DLD1 (cell line): ENCODE data around the gene EGLN3.
"Not testable (repeated sequence)": the region's sequence is repeated elsewhere in the genome, so short reads cannot be mapped to it uniquely, and the experiment has no call there.

ENCODE experiments used
- in situ Hi-C: cut with HindIII; loops from 2 replicates; pipeline ENCODE4 v1.10.0; 2017; ENCODE audit warnings: low sequenced_read_pairs

Gene EGLN3

DNA sequence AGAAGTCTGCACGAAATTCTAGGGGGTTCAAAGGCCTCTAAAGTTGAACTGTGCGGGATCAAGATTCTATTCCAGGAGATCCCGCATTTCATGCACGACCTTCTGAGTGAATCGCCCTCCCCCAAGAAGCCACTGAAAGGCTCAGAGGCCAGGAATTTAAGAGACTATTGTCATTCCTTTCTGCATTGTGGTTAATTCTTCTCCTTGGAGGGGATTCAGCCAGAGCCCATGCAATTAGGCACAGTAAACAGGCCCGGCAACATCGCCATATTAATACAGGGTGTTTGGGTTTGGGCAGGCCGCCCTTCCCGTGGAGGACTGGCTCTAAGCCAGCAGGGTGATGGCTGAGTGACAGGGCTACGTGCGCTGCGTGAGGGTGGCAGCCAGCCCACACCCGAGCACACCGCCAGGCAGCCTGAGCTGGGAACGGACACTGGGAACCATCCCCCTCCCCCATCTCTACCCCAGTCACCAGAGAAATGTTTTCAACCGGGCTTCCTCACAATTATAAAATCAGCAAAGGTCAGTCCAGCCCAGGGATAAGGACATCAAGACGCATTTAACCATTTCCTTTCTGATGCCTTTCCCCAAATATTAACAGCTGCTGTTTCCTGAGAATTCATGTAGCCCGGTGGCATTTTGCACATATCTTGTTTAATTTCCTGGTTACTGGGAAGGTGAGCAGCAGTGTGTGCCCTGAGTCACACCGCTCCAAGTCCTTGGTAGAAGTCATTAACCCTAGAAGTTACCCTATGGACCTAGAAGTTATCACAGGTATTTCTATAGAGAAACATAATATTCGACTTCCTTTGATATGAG, 12.5 kb downstream of the EGLN3 start:
- in situ Hi-C loops: no loop called here

- in situ Hi-C loops: no loop called here
These were observed 14.5 kb downstream of the EGLN3 start for GRCh38 chr14:33936391-33936790.

DNA sequence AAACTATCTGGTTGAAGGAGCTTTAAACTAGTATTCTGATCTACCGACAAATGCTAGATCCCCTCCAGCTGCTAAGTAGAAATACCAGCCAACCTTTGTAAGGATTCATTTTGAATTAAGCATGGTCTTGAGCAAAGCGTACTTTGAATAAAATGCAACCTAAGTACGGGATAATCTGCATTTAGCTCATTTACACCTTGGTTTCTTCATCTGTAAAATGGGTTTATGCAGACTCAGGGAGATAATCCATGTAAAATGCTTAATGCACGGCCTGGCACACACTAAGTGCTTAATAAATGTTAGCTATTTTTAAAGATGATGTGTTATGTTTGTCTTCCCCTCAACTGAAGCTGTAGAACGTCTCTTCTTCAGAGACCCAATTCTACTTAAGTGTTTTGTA, 15.9 kb downstream of the EGLN3 start:
- in situ Hi-C loops: no loop called here

DNA sequence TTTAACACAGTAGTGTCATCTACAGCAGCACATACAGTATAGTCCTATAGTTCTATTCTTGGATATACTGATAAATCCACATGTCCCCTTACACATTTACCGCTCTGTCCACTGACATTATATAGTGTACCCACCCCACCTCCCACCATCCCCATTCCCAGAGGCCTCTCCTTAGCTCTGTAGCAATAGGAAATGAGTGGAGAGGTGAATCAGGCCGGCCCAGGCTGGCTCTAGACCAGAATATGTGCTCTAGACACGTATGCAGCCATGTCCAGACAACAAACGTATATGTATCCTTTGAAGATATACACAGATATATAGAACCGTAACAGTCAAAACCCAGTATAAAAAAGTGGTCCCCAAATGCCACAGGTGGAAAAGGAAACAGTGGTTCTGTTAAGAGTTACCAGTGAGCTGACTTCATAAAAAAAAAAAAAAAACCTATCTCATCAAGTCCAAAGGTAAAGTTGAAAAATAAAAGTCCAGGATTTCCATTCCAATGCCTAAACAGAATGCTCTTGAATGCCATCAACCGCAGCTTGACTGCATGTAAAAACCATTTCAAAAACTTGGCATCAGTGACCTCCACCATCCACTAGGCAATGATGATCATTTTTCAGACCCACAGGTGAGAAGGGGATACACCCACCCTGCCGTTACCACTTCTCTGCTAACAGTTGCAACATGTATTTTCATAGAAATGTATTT, 16.7 kb downstream of the EGLN3 start:
- in situ Hi-C loops: no loop called here

DNA sequence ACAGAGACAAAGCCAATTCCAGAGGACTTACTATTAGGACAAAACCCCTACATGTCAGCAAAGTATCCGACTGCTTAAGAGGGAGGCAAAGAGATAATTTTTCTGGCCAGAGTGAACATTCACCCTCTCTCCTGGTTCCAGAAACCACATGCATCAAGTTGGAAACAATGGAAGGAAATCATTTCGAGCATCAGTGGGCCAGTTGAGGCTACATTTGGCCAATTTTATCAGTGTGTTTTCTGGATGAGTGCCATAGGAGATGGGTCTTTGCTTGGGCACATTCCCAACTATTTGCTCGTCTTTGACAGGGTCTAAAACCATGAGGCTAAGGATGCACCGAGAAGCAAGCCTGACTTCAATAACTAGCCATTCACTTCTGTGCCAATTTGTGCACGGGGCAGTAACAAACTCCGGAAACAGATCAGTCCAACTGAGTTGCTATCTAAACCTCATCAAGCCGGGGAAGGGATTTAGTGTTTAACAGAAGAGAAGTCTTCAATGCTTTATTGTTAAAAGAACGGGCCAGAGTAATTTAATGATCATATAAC, 17.4 kb downstream of the EGLN3 start:
- in situ Hi-C loops: no loop called here

- in situ Hi-C loops: no loop called here
These were observed 18.1 kb downstream of the EGLN3 start for GRCh38 chr14:33932576-33933345.

DNA sequence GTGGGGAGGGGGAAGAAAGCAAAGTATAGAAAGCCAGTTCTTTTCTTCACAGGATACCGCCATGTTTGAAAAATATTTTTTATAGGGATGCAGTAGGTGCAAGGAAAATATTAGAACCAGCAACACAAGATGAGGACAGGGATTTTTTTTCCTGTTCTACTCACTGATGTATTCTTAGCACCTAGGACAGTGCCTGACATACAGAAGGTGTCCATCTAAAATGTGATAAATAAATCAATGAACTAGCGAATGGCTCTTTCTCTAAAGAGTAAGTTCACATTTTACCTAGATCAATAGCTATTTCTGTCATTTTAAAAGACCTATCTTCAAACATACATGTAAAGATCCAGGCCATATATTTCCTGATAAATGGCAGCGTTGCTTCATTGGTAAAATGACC, 18.8 kb downstream of the EGLN3 start:
- in situ Hi-C loops: no loop called here

- in situ Hi-C loops: no loop called here
These were observed 19.4 kb downstream of the EGLN3 start for GRCh38 chr14:33931461-33931860.

- in situ Hi-C loops: no loop called here
These were observed 20.4 kb downstream of the EGLN3 start for GRCh38 chr14:33930439-33930838.

GRCh38 chr14:33929799-33930408, 21.0 kb downstream of the EGLN3 start:
- in situ Hi-C loops: no loop called here

- in situ Hi-C loops: no loop called here
These were observed 22.0 kb downstream of the EGLN3 start for GRCh38 chr14:33928895-33929294.

GRCh38 chr14:33927944-33928343, 22.9 kb downstream of the EGLN3 start:
- in situ Hi-C loops: no loop called here

GRCh38 chr14:33926967-33927366, 23.9 kb downstream of the EGLN3 start:
- in situ Hi-C loops: not testable (repeated sequence)

DNA sequence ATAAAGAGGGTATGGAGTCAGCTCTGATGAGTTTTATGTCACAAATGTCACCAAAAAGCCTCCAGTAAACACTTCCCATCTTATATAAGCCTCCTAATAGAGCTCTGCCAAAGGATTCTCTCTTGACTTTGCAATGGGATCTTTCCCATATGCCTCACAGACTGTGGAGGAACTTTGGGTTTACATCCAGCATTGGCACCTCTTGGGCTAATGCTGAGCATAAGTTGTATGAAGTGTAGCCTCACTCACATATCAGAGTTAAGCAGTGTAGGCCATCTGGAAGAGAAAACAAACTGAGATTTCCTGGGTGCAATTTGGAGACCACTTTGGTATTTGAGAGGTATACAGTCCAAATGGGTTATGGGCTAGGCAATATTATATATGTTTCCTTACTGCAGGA, 24.9 kb downstream of the EGLN3 start:
- in situ Hi-C loops: no loop called here

GRCh38 chr14:33925235-33925634, 25.6 kb downstream of the EGLN3 start:
- in situ Hi-C loops: no loop called here

GRCh38 chr14:33924566-33925100, 26.2 kb downstream of the EGLN3 start:
- in situ Hi-C loops: no loop called here

- in situ Hi-C loops: no loop called here
These were observed 28.7 kb downstream of the EGLN3 start for GRCh38 chr14:33922125-33922524.

DNA sequence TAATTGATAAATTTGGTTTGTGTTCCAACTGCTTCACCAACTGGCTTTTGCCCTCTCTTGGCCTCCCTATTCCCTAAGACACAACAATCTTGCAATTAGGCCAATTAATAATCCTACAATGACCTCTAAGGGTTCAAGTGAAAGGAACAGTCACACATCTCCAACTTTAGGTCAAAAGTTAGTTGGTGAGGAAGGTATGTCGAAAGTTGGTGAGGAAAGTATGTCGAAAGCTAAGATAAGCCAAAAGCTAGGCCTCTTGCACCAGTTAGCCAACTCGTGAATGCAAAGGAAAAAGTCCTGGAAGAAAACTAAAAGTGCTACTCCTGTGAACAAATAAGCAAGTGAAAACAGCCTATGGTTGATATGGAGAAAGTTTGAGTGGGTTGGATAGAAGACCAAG, 32.6 kb downstream of the EGLN3 start:
- in situ Hi-C loops: no loop called here

DNA sequence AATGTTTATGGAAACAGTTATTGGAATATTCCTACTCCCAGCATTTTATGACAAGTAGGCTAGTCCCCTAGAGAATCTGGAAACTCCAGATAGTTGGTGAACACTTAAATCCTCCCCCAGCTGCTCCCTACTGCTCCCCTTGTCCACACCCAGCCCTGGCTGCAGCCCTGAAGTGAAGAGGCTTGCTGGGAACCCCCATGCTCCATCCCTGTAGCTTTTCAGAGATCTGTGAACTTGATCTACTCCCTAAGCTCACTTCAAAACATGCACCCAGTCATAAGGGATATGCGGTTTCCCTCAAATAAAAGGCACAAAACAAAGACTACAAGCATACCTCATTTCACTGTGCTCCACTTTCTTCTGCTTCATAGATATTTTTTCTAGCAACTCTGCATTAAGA, 33.2 kb downstream of the EGLN3 start:
- in situ Hi-C loops: no loop called here

DNA sequence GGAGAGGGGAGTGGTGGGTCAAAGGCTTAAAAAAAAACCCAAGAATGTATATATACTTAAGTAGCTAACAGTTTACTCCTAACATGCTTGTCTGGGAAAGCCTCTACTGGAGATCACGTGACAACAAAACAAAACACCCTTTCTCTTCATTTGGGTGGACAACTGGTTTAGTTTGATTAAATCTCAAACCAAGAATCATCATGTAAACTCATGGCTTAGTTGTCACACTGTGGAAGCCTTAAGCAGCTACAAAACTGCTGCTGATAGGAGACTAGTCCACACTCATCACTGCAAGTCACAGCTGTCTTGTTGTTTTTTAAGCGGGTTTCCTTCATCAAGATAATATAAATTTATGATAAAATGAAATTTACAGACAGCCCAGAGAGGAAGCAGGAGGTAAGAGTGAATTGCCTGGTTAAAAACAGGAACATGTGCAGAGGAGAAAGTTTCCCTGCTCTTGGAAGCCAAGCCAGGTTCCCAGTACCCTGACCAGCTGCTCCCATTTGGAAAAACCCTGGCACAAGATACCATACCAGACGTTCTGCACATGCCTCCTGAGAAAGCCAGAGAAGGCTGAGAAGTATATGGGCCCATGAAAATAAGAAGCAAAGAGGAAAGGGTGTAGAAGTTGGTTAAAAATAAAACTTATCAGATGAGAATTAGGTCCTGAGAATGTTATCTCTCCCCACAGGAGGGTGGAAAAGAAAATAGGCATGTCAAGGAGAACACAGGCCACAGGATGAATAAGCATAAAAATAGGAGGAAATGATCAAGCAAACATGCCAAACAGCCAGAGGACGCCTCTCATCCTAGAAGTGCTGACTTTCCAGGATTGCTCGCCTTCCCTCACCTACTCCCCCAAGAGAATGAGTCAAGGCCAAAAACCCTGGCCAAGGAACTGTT, 34.0 kb downstream of the EGLN3 start:
- in situ Hi-C loops: no loop called here
